Stimulated activated CD4-positive, alpha-beta T cell treated with anti-CD3 and anti-CD28 coated beads, Interleukin-2, amount 100 ng/mL, for 4 hours (primary cell): ENCODE data around the gene PCBP3.
A peak's percentile ranks its signal among the peaks of the same experiment; 100 is the strongest.
"Not testable (repeated sequence)": the region's sequence is repeated elsewhere in the genome, so short reads cannot be mapped to it uniquely, and the experiment has no call there.

ENCODE experiments used
- DNase-seq: peaks from one replicate; pipeline ENCODE4 v3.0.0-alpha.2; 2020; ENCODE audit warnings: low read depth

Gene PCBP3

DNA sequence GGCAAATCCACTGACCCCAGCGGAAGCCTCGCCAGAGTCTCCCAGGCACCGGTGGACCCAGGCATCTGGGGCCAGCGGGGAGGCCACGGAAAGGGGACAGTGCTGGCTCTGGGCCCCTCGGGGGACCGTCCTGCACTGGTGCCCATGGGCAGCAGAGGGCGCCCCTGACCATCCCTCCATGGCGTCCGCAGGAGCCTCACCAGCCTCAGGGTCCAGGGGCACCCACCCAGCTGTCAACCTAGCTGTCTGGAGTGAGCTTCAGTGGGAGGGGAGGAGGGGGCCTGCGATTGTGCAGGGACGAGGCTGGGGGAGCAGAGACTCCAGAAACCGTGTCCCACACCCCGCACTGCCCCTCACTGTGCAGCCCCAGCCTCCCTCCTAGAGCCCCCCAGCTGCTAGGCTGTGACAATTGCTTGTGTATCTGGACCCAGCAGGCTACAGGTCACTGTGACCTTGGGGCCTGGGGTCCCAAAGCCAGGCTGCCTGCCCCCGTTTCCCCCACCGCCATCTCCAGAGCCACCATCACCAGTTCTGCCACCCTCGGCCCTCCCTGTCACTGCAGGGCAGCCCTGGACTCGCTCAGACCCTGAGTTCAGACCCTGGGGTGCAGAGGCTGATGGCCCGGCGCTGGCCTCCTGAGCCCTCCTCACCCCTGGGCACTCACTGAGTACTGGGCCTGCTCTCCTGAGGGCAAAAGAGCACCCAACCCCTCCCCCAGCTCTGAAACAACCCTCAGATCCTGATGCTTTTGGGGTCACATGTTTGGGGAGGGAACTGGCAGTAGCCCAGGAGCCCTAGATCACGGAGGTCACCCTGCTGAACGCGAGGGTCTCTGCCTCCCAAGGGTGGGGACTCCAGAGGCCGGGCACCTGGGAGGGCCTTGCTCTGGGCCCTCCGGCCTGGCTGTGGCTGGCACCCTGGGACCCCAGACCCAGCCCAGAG is 327.4 kb downstream of the PCBP3 start:
- peak; percentile 29 for DNase-seq

GRCh38 chr21:45971616-45972352 is 328.3 kb downstream of the PCBP3 start:
- no peak for DNase-seq

DNA sequence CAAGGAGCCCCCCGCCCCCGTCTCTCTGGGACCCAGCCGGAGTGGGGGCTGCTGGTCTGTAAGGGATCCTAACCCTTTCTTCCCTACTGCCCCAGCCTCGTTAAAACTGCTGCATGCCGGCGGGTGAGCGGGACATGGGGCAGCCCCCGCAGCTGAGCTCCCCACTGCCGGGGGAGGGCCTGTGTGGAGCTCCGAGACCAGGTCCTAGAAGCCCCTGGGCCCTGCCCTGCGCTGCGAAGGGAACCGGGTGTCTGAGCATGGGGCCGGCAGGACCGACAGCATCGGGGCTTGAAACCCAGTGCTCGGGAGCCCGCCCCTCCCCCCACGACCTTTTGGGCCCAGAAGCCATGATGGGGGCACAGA is 328.8 kb downstream of the PCBP3 start:
- no peak for DNase-seq

DNA sequence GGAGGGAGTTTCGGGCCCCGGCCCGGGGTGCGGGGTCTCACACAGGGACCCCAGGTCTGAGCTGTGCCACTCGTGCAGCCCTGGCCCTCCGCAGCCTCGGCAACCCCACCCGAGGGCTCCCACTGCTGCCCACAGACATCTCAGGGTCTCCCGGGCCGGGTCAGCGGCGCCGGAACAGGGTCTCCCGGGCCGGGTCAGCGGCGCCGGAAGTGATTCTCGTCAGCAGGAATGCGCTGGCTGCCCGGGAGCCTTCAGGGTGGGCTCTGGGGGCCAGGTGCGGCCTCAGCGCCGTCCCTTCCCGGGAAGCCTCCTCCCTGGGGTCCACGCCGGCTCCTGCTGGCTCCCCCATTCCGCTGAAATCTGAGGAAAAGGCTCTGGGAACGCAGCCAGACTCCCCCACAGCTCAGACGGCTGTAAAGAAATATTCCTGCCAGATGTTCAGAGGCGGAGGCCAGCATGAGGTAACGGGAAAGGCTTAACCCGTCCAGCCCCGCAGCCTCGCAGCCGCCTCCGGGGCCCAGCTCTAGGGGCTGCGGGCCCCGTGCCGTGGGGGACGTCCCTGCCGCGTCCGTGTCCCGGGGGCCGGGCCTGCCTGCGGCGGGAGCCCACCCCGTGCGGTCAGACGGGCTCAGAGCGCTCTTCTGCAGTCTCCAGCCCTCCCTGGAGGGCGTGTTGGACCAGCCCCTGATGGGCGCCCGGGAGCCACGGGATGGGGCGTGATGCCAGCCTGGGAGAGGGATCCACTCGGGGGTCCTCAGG is 329.4 kb downstream of the PCBP3 start:
- no peak for DNase-seq

DNA sequence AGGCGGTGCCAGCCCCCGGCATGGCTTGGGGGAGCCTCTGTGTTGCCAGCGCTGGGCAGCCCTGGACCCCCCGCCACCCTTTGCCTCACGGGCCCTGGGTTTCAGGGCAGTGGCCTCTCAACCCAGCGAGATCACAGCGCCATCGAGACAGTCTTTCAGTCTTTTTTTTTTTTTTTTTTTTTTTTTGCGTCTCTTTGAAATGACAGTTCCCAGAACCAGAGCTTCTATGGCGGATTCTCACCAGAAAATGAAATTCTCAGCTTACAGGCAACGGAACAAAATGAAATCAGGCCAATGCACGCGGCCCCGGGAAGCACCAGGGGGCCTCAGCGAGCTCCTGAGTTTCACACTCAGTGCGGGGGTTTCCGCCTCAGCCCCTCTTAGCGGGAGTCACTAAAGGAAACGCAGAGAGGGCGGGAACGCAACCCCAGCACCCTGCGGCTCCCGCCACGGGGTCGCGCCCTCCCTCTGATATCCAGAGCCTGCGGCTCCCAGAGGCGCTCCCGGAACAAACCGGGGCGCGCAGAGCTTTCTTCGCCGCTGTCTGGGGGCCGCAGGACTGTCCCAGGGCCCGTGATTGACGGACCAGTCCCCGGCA is 330.0 kb downstream of the PCBP3 start:
- DNase-seq = peak; percentile 79

GRCh38 chr21:45974073-45975019 is 330.8 kb downstream of the PCBP3 start:
- DNase-seq = no peak

DNA sequence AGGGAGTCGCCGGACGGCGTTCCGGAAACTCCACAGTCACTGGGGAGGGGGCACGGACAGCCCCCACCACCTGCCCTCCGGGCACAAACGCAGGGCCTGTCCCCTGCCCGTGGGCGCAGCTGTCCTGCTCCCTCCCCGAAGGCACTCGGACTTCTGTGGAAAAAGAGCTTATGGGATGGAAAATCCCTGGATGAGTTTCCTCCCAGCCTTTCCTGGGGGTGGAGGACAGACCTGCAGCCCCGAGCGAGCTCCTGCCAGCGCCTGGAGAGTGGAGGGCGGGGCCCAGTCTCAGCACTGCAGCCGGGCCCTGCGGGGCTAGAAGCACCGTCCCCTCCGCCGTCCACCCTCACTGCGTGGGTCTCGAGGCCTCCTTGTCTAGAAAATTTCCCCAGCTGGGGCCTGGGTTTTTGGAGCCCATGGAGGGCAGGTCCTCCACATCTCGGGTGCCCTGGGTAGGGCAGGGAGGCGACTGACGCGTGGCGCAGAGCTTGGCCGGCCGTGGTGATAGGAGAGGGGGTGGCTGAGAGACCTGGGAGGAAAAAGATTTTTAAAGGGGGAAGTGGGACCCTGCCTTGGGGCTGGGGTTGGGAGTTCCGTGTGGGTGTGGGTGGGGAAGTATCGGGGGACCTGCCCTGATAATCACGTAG is 331.6 kb downstream of the PCBP3 start:
- DNase-seq = no peak

DNA sequence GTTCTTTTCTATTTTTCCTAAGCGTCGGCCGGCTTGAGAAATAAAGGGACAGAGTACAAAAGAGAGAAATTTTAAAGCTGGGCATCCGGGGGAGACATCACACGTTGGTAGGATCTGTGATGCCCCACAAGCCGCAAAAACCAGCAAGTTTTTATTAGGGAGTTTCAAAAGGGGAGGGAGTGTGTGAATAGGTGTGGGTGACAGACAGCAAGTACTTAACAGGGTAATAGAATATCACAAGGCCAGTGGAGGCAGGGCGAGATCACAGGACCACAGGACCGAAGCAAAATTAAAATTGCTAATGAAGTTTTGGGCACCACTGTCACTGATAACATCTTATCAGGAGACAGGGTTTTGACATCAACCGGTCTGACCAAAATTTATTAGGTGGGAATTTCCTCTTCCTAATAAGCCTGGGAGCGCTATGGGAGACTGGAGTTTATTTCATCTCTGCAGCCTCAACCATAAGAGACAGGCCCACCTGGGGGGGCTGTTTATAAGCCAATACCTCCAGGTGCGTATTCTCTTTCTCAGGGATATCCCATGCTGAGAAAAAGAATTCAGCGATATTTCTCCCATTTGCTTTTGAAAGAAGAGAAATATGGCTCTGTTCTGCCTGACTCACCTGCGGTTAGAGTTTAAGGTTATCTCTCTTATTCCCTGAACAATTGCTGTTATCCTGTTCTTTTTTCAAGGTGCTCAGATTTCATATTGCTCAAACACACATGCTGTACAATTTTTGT is 332.3 kb downstream of the PCBP3 start:
- not testable (repeated sequence) for DNase-seq

- DNase-seq = no peak
Observed at GRCh38 chr21:45976701-45977311, 333.3 kb downstream of the PCBP3 start.

DNA sequence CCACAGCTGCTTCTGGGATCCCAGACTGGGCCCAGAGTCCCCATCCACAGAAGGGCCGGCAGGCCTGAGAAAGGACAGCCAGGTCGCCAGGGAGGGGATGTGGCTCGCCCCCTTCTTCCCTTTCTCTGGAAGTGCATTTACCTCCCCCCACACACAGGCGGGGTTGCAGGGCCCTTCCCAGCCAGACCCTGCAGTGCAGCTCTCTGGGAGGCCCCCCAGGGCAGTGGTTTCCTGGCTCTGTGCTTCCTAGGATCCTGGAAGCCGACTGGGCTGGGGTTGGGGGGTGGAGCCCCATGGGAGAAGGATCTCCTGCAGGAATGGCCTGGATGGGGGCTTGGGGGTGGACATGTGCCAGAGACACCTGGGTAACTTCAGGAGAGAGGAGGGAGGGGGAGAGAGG is 333.9 kb downstream of the PCBP3 start:
- no peak for DNase-seq

- DNase-seq = no peak
Observed at GRCh38 chr21:45979141-45979631, 335.7 kb downstream of the PCBP3 start.

DNA sequence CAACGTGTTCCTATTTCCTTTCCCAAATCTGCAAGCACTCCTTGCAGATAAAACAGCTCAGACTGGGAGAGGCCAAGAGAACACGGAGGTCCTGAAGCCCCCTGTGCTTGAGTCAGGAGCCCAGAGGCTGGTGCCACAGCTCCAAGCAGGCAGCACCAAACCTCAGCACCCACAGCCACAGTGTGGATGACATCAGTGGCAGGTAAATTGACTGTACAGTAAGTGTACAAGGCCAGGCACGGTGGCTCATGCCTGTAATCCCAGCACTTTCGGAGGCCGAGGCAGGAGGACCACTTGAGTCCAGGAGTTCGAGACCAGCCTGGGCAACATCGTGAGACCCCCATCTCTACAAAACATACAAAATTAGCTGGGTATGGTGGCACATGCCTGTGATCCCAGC is 336.1 kb downstream of the PCBP3 start:
- DNase-seq = no peak

GRCh38 chr21:45980271-45980670 is 336.7 kb downstream of the PCBP3 start:
- no peak for DNase-seq

- DNase-seq = no peak
Observed at GRCh38 chr21:45980697-45981096, 337.2 kb downstream of the PCBP3 start.

GRCh38 chr21:45981151-45982091 is 337.9 kb downstream of the PCBP3 start, which contains the start of gene COL6A1:
COL6A1 (plus strand) TSS chr21:45981770; CDS start chr21:45981851, 81 bp downstream.
- DNase-seq = peak; percentile 44

DNA sequence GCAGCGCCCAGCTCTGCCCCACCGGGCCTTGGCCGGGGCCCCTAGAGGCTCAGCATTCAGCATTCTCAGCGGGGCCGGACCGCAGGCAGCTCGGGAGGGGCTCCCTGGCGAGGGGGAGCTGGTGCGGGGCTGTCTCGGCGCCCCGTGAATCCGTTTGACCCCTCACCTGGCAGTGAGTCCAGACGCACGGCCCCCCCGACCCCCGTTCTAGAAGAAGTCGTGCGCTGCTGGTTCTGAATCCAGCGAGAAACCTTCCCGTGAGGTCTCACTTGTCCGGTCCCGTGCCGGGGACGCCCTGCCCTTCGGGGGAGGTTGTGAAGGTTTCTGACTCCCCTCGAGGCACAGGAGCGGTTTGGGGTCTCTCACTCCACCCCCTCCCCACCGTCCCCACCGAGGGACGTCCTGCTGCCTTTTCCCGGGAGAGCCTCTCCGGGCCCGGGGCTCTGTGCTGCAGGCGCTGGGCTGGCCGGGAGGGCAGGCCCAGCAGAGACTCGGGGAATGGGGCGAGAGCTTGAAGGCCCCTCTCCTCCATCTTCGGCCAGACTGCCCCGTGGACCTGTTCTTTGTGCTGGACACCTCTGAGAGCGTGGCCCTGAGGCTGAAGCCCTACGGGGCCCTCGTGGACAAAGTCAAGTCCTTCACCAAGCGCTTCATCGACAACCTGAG is 338.7 kb downstream of the PCBP3 start:
- no peak for DNase-seq
